Measurements from ENCODE around the gene ITPR3. TPM values are rescaled to one million over a fixed set of nuclear protein-coding genes. Genes with fewer than 3 reads are reported as not detected.

ITPR3 gene
- total and polyA plus RNA-seq, 2 of the 13 experiments (the other 11 are each of a cell fraction or from before 2014, with no cell fraction given), result 3.8 to 21.4 TPM

DNA sequence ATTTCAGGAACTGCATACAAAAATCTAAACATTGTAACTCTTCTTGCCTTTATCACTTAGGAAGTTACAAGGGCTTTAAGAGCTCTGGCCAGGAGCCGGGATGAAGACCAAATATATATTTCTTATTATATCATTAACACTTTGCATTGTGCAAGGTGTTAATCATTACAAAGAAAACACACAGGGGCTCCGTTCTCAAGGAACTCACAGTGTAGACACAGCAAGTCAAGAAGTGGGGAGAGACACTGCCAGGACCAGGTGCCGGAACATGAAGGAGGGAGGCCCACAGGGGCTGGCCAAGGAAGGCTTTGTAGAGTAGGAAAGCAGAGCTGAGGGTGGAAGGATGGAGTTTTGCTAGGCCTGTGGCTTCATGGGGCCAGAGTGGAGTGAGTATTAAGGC is 17.4 kb downstream of the ITPR3 start (continued):
- TF ChIP-seq ATM (IDR thresholded peaks at IDR 0.05; ENCODE audit: borderline replicate concordance) (no peak), ZNF383 (CRISPR knock-in tag; IDR thresholded peaks at IDR 0.05; ENCODE audit: borderline replicate concordance) (no peak), PHB2 (IDR thresholded peaks at IDR 0.05; ENCODE audit: partially characterized antibody) (no peak), YY1 (IDR thresholded peaks at IDR 0.05; ENCODE audit: insufficient read depth, insufficient replicate concordance, low read depth, low read length) (no peak), RXRA (CRISPR knock-in tag; IDR thresholded peaks at IDR 0.05) (no peak), STAG1 (CRISPR knock-in tag; IDR thresholded peaks at IDR 0.05) (no peak), ZNF549 (CRISPR knock-in tag; IDR thresholded peaks at IDR 0.05) (no peak), ZNF782 (CRISPR knock-in tag; IDR thresholded peaks at IDR 0.05; ENCODE audit: borderline replicate concordance) (no peak), KAT2B (IDR thresholded peaks at IDR 0.05; ENCODE audit: borderline replicate concordance, low read depth, low read length) (no peak), RBM22 (optimal IDR thresholded peaks at IDR 0.05; ENCODE audit: low read length) (no peak)
- TF ChIP-seq, protein P1, sequence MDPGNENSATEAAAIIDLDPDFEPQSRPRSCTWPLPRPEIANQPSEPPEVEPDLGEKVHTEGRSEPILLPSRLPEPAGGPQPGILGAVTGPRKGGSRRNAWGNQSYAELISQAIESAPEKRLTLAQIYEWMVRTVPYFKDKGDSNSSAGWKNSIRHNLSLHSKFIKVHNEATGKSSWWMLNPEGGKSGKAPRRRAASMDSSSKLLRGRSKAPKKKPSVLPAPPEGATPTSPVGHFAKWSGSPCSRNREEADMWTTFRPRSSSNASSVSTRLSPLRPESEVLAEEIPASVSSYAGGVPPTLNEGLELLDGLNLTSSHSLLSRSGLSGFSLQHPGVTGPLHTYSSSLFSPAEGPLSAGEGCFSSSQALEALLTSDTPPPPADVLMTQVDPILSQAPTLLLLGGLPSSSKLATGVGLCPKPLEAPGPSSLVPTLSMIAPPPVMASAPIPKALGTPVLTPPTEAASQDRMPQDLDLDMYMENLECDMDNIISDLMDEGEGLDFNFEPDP (CRISPR knock-in tag; conservative IDR thresholded peaks at IDR 0.05), result no peak
- TF ChIP-seq, protein P2, sequence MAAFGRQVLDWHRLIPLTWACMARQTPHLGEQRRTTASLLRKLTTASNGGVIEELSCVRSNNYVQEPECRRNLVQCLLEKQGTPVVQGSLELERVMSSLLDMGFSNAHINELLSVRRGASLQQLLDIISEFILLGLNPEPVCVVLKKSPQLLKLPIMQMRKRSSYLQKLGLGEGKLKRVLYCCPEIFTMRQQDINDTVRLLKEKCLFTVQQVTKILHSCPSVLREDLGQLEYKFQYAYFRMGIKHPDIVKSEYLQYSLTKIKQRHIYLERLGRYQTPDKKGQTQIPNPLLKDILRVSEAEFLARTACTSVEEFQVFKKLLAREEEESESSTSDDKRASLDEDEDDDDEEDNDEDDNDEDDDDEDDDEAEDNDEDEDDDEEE (CRISPR knock-in tag; IDR thresholded peaks at IDR 0.05), result no peak
- TF ChIP-seq, protein P3, sequence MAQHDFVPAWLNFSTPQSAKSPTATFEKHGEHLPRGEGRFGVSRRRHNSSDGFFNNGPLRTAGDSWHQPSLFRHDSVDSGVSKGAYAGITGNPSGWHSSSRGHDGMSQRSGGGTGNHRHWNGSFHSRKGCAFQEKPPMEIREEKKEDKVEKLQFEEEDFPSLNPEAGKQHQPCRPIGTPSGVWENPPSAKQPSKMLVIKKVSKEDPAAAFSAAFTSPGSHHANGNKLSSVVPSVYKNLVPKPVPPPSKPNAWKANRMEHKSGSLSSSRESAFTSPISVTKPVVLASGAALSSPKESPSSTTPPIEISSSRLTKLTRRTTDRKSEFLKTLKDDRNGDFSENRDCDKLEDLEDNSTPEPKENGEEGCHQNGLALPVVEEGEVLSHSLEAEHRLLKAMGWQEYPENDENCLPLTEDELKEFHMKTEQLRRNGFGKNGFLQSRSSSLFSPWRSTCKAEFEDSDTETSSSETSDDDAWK (CRISPR knock-in tag; IDR thresholded peaks at IDR 0.05), result no peak

All from HepG2 (cell line).